Gastroesophageal sphincter (tissue), 3 donors: ENCODE measurements around the gene MAP2K3.

Experiments
- EP300 ChIP-seq: sonication (generic); formaldehyde crosslinking; IDR thresholded peaks from one replicate; pipeline ENCODE4 v1.6.1; 2017; ENCODE audit warnings: antibody characterized with exemption, mild to moderate bottlenecking
- TF ChIP-seq, protein P1 (sequence below), 4 experiments: fragments of 200-600 bp in 2 of 4; fragments of 450-650 bp in 2 of 4; sonication (generic) in 1 of 4; IDR thresholded peaks; one replicate each; pipeline ENCODE4 v1.5.1; 2017 to 2019; ENCODE audit warnings: antibody characterized with exemption in 4 of 4, mild to moderate bottlenecking in 2 of 4, moderate library complexity in 2 of 4

DNA sequence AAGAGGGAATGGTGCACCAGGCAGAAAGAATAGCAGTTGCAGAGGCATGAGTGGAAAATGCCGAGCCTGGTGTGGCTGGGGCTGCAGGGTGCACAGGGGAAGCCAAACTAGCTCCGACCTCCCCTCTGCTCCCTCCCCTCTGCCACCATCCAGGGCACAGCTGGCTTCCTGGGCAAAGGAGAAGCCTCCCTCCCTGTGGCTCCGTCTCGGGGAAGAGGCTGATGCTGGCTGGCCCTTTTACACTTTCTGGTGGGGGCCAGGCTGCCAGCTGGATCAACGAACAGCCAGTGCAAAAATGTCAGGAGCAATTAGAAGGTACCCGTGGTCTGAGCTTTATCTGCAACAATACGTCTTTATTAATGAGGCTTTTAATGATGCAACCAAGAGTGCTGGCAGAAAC is 54.5 kb downstream of the MAP2K3 start:
- no peak for TF ChIP-seq EP300
- TF ChIP-seq, protein P1, sequence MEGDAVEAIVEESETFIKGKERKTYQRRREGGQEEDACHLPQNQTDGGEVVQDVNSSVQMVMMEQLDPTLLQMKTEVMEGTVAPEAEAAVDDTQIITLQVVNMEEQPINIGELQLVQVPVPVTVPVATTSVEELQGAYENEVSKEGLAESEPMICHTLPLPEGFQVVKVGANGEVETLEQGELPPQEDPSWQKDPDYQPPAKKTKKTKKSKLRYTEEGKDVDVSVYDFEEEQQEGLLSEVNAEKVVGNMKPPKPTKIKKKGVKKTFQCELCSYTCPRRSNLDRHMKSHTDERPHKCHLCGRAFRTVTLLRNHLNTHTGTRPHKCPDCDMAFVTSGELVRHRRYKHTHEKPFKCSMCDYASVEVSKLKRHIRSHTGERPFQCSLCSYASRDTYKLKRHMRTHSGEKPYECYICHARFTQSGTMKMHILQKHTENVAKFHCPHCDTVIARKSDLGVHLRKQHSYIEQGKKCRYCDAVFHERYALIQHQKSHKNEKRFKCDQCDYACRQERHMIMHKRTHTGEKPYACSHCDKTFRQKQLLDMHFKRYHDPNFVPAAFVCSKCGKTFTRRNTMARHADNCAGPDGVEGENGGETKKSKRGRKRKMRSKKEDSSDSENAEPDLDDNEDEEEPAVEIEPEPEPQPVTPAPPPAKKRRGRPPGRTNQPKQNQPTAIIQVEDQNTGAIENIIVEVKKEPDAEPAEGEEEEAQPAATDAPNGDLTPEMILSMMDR (IDR thresholded peaks at IDR 0.05) = no peak
